WTC11 (cell line): ENCODE measurements around the gene CCDC141. TPM values are rescaled to one million over a fixed set of nuclear protein-coding genes. Genes with fewer than 3 reads are reported as not detected.
A peak's percentile ranks its signal among the peaks of the same experiment; 100 is the strongest.

ENCODE experiments used
- ATAC-seq: fragments of 200-7000 bp; cut with Tn5 transposase; 2 replicates; pipeline ENCODE4 v1.10.0; 2021; ENCODE audit warnings: mild to moderate bottlenecking, moderate library complexity
- CTCF ChIA-PET: fragments of 300-600 bp; sonication (Branson Sonifier 250); formaldehyde crosslinking; loops from one replicate; lab custom pipeline; 2021; ENCODE audit warnings: antibody characterized with exemption; lab: Charles Lee
- POLR2A ChIA-PET: fragments of 350-600 bp; sonication (Branson Sonifier 250); formaldehyde crosslinking; loops from one replicate; lab custom pipeline; 2021; ENCODE audit warnings: antibody characterized with exemption; lab: Charles Lee
- DNase-seq: peaks from one replicate; pipeline ENCODE4 v3.0.0; 2021; ENCODE audit warnings: low spot score
- H3K27ac Mint-ChIP-seq: 2 replicates; pipeline ENCODE4 v1.8.0; 2021; ENCODE audit warnings: mixed read lengths
- H3K27me3 Mint-ChIP-seq: 2 replicates; pipeline ENCODE4 v1.8.0; 2021; ENCODE audit warnings: low read depth, mild to moderate bottlenecking, moderate library complexity, mixed read lengths
- H3K36me3 Mint-ChIP-seq: 2 replicates; pipeline ENCODE4 v1.8.0; 2021; ENCODE audit warnings: mixed read lengths
- H3K4me1 Mint-ChIP-seq: 2 replicates; pipeline ENCODE4 v1.8.0; 2022; ENCODE audit warnings: mixed read lengths
- H3K4me3 Mint-ChIP-seq: 2 replicates; pipeline ENCODE4 v1.8.0; 2021; ENCODE audit warnings: mild to moderate bottlenecking, moderate library complexity, mixed read lengths
- H3K9me3 Mint-ChIP-seq: 2 replicates; pipeline ENCODE4 v1.8.0; 2021; ENCODE audit warnings: mixed read lengths
- ATF6 ChIP-seq: sonication (generic); formaldehyde crosslinking; IDR thresholded peaks from 2 replicates; pipeline ENCODE4 v1.8.1; 2023; ENCODE audit warnings: mild to moderate bottlenecking, missing genetic modification reagents
- E2F1 ChIP-seq: sonication (generic); formaldehyde crosslinking; IDR thresholded peaks from 2 replicates; pipeline ENCODE4 v1.8.0; 2022; ENCODE audit warnings: mild to moderate bottlenecking, missing genetic modification reagents
- ESRRA ChIP-seq: sonication (generic); formaldehyde crosslinking; IDR thresholded peaks from 2 replicates; pipeline ENCODE4 v1.8.1; 2022; ENCODE audit warnings: mild to moderate bottlenecking, missing genetic modification reagents, borderline replicate concordance
- ETV6 ChIP-seq: sonication (generic); formaldehyde crosslinking; IDR thresholded peaks from 2 replicates; pipeline ENCODE4 v1.8.1; 2022; ENCODE audit warnings: mild to moderate bottlenecking, missing genetic modification reagents
- FOXJ3 ChIP-seq: sonication (generic); formaldehyde crosslinking; IDR thresholded peaks from 2 replicates; pipeline ENCODE4 v1.9.0; 2021; ENCODE audit warnings: missing genetic modification reagents, mild to moderate bottlenecking, borderline replicate concordance
- GABPB1 ChIP-seq: sonication (generic); formaldehyde crosslinking; IDR thresholded peaks from 2 replicates; pipeline ENCODE4 v1.8.1; 2023; ENCODE audit warnings: mild to moderate bottlenecking, missing genetic modification reagents
- JAZF1 ChIP-seq: fragments of 250-450 bp; sonication (Bioruptor Pico); IDR thresholded peaks from 2 replicates; pipeline ENCODE4 v1.9.0; 2021; ENCODE audit warnings: moderate library complexity, mild to moderate bottlenecking, inconsistent platforms
- JUN ChIP-seq: sonication (generic); formaldehyde crosslinking; IDR thresholded peaks from 2 replicates; pipeline ENCODE4 v1.8.0; 2023; ENCODE audit warnings: mild to moderate bottlenecking, missing genetic modification reagents
- MLX ChIP-seq: sonication (generic); formaldehyde crosslinking; IDR thresholded peaks from 2 replicates; pipeline ENCODE4 v1.8.1; 2023; ENCODE audit warnings: mild to moderate bottlenecking, missing genetic modification reagents, moderate library complexity
- MXD4 ChIP-seq: fragments of 250-450 bp; sonication (Bioruptor Pico); IDR thresholded peaks from 2 replicates; pipeline ENCODE4 v1.8.0; 2021; ENCODE audit warnings: mild to moderate bottlenecking, moderate library complexity, borderline replicate concordance
- PREB ChIP-seq: sonication (generic); formaldehyde crosslinking; IDR thresholded peaks from 2 replicates; pipeline ENCODE4 v1.8.1; 2022; ENCODE audit warnings: mild to moderate bottlenecking, missing genetic modification reagents, moderate library complexity, borderline replicate concordance
- PRRX2 ChIP-seq: fragments of 250-450 bp; sonication (Bioruptor Pico); IDR thresholded peaks from 2 replicates; pipeline ENCODE4 v1.8.0; 2021; ENCODE audit warnings: mild to moderate bottlenecking
- SP1 ChIP-seq: sonication (generic); formaldehyde crosslinking; conservative IDR thresholded peaks from 2 replicates; pipeline ENCODE4 v1.8.1; 2022; ENCODE audit warnings: missing genetic modification reagents
- TEAD4 ChIP-seq: sonication (generic); formaldehyde crosslinking; IDR thresholded peaks from 2 replicates; pipeline ENCODE4 v1.8.0; 2022; ENCODE audit warnings: mild to moderate bottlenecking, missing genetic modification reagents
- TP53 ChIP-seq: sonication (generic); formaldehyde crosslinking; IDR thresholded peaks from 2 replicates; pipeline ENCODE4 v1.8.1; 2023; ENCODE audit warnings: mild to moderate bottlenecking, missing genetic modification reagents
- USF2 ChIP-seq: sonication (generic); formaldehyde crosslinking; IDR thresholded peaks from 2 replicates; pipeline ENCODE4 v1.8.1; 2023; ENCODE audit warnings: mild to moderate bottlenecking, missing genetic modification reagents, moderate library complexity
- ZNF138 ChIP-seq: sonication (generic); formaldehyde crosslinking; conservative IDR thresholded peaks from 2 replicates; pipeline ENCODE4 v1.8.1; 2022; ENCODE audit warnings: mild to moderate bottlenecking, moderate library complexity, missing genetic modification reagents
- ZNF263 ChIP-seq: sonication (generic); formaldehyde crosslinking; IDR thresholded peaks from 2 replicates; pipeline ENCODE4 v1.8.1; 2022; ENCODE audit warnings: low read depth, mild to moderate bottlenecking, moderate library complexity, missing genetic modification reagents
- ZNF671 ChIP-seq: fragments of 250-450 bp; sonication (Bioruptor Pico); IDR thresholded peaks from 2 replicates; pipeline ENCODE4 v1.8.0; 2021; ENCODE audit warnings: mild to moderate bottlenecking
- total RNA-seq: library from RNA; stranded (reverse); gene quantifications from 3 replicates; pipeline ENCODE4 v1.2.3, GENCODE V29; 2021
- TF ChIP-seq, protein P1 (sequence below): sonication (generic); formaldehyde crosslinking; IDR thresholded peaks from 2 replicates; pipeline ENCODE4 v1.8.0; 2022; ENCODE audit warnings: mild to moderate bottlenecking, missing genetic modification reagents
- TF ChIP-seq, protein P2 (sequence below): sonication (generic); formaldehyde crosslinking; IDR thresholded peaks from 2 replicates; pipeline ENCODE4 v1.8.1; 2023; ENCODE audit warnings: mild to moderate bottlenecking, missing genetic modification reagents
- TF ChIP-seq, protein P3 (sequence below): fragments of 250-450 bp; sonication (Bioruptor Pico); IDR thresholded peaks from 2 replicates; pipeline ENCODE4 v1.9.0; 2021; ENCODE audit warnings: moderate library complexity, mild to moderate bottlenecking, inconsistent platforms, borderline replicate concordance
- TF ChIP-seq, protein P4 (sequence below): sonication (generic); formaldehyde crosslinking; IDR thresholded peaks from 2 replicates; pipeline ENCODE4 v1.8.0; 2022; ENCODE audit warnings: mild to moderate bottlenecking, missing genetic modification reagents

The CCDC141 gene
- total RNA-seq, 1 experiment from 2014 or later = 8.5 TPM

DNA sequence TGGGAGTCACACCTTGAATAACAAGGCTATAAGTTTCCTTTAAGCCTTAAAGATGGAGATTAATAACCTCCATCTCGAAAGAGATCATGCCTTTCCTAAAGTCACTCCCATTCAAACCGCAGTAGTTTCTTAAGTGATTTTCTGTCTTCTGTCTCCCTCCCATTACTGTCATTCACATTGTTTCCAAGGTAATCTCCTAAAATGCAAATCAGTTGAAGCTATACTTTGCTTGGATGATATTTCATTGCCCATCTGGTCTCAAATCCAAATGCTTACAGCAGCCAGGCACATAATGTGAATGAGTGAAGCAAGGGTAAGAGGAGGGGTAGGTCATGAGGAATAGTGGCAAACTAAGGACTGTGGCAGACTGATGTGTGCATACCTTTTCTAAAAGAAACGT, 116.4 kb downstream of the CCDC141 start (continued):
- TF ChIP-seq GABPB1 (CRISPR knock-in tag) (no peak), MLX (CRISPR knock-in tag) (no peak), ZNF138 (CRISPR knock-in tag) (no peak)
- TF ChIP-seq, protein P1, sequence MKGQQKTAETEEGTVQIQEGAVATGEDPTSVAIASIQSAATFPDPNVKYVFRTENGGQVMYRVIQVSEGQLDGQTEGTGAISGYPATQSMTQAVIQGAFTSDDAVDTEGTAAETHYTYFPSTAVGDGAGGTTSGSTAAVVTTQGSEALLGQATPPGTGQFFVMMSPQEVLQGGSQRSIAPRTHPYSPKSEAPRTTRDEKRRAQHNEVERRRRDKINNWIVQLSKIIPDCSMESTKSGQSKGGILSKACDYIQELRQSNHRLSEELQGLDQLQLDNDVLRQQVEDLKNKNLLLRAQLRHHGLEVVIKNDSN (CRISPR knock-in tag) = no peak
- TF ChIP-seq, protein P2, sequence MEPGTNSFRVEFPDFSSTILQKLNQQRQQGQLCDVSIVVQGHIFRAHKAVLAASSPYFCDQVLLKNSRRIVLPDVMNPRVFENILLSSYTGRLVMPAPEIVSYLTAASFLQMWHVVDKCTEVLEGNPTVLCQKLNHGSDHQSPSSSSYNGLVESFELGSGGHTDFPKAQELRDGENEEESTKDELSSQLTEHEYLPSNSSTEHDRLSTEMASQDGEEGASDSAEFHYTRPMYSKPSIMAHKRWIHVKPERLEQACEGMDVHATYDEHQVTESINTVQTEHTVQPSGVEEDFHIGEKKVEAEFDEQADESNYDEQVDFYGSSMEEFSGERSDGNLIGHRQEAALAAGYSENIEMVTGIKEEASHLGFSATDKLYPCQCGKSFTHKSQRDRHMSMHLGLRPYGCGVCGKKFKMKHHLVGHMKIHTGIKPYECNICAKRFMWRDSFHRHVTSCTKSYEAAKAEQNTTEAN = no peak

DNA sequence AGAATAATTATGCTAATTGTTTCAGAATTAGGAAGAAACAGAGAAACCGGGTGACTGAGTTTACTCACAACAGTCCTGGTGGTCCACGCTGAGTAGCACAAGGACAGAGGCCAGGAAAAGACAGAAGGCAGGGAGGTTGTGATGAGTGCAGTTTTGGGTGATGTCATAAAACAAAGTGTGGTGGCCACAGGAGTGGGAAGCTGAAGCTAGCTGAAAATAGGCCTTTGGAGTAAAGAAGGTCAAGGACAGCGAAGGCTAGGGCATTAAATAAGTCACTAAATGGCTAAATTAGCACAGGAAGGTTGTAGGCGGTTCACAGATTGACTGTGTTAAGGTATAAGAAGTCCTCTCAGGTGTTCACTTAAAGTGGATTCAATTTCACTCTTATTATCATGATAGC, 121.9 kb downstream of the CCDC141 start:
- CTCF ChIA-PET = interaction anchor here (1.4 kb wide), 1 partner anchor 201 kb away, joined by 5 read pairs; no protein-coding TSS in a partner anchor
- Mint-ChIP-seq H3K27ac (no peak overlapping the region; the same call in 1 of the 2 replicates), H3K9me3 (peaks cover 17% of the 10 kb centered on the region), H3K36me3 (peaks cover 18% of the 10 kb centered on the region), H3K4me1 (peaks cover 6% of the 10 kb centered on the region; the same call in 1 of the 2 replicates), H3K27me3 (no peaks in the 10 kb centered on the region), H3K4me3 (no peak overlapping the region)
- TF ChIP-seq, protein P2 = no peak
- no peak for TF ChIP-seq SP1 (CRISPR knock-in tag)
- TF ChIP-seq ETV6 (CRISPR knock-in tag) = no peak
- TF ChIP-seq ATF6 (CRISPR knock-in tag) = no peak
- no peak for TF ChIP-seq USF2 (CRISPR knock-in tag)
- no peak for TF ChIP-seq ZNF263 (CRISPR knock-in tag)
- no peak for TF ChIP-seq JAZF1 (CRISPR knock-in tag)
- no peak for TF ChIP-seq PRRX2
- TF ChIP-seq, protein P3, sequence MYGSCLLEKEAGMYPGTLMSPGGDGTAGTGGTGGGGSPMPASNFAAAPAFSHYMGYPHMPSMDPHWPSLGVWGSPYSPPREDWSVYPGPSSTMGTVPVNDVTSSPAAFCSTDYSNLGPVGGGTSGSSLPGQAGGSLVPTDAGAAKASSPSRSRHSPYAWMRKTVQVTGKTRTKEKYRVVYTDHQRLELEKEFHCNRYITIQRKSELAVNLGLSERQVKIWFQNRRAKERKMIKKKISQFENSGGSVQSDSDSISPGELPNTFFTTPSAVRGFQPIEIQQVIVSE (CRISPR knock-in tag) = no peak
- no peak for TF ChIP-seq JUN (CRISPR knock-in tag)
- TF ChIP-seq, protein P1 (CRISPR knock-in tag) = no peak
- TF ChIP-seq TEAD4 (CRISPR knock-in tag) = no peak
- no peak for TF ChIP-seq PREB (CRISPR knock-in tag)
- no peak for TF ChIP-seq ESRRA (CRISPR knock-in tag)
- no peak for TF ChIP-seq TP53 (CRISPR knock-in tag)
- no peak for TF ChIP-seq ZNF671 (CRISPR knock-in tag)
- no peak for TF ChIP-seq MXD4
- no peak for TF ChIP-seq FOXJ3 (CRISPR knock-in tag)
- TF ChIP-seq, protein P4, sequence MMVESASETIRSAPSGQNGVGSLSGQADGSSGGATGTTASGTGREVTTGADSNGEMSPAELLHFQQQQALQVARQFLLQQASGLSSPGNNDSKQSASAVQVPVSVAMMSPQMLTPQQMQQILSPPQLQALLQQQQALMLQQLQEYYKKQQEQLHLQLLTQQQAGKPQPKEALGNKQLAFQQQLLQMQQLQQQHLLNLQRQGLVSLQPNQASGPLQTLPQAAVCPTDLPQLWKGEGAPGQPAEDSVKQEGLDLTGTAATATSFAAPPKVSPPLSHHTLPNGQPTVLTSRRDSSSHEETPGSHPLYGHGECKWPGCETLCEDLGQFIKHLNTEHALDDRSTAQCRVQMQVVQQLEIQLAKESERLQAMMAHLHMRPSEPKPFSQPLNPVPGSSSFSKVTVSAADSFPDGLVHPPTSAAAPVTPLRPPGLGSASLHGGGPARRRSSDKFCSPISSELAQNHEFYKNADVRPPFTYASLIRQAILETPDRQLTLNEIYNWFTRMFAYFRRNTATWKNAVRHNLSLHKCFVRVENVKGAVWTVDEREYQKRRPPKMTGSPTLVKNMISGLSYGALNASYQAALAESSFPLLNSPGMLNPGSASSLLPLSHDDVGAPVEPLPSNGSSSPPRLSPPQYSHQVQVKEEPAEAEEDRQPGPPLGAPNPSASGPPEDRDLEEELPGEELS (CRISPR knock-in tag) = no peak
- no peak for TF ChIP-seq E2F1
- POLR2A ChIA-PET = no interaction called here
- ATAC-seq = peak; percentile 74
- DNase-seq = no peak
